Measurements from ENCODE around the gene TEX12. TPM values are rescaled to one million over a fixed set of nuclear protein-coding genes. Genes with fewer than 3 reads are reported as not detected.

The TEX12 gene
- total and polyA plus RNA-seq, 2 of the 8 experiments (the other 6 are each of a cell fraction or from before 2014, with no cell fraction given) = not detected

- TF ChIP-seq JUND (IDR thresholded peaks at IDR 0.05; ENCODE audit: low read length) = no peak
- no peak for TF ChIP-seq POU5F1 (IDR thresholded peaks at IDR 0.05; ENCODE audit: low read depth, low read length)
- TF ChIP-seq CEBPB (IDR thresholded peaks at IDR 0.05; ENCODE audit: low read depth, low read length) = 0 out of 2 replicates have a peak, but pooled peaks have one; percentile 10
- no peak for TF ChIP-seq HDAC6 (IDR thresholded peaks at IDR 0.05; ENCODE audit: low read depth, low read length)
- TF ChIP-seq RFX5 (IDR thresholded peaks at IDR 0.05; ENCODE audit: borderline replicate concordance, low read depth, low read length) = no peak
- no peak for TF ChIP-seq MAFK (IDR thresholded peaks at IDR 0.05; ENCODE audit: low read depth, low read length)
- no peak for TF ChIP-seq KDM1A (IDR thresholded peaks at IDR 0.05; ENCODE audit: borderline replicate concordance, low read length)
- no peak for TF ChIP-seq SIRT6 (IDR thresholded peaks at IDR 0.05; ENCODE audit: low read length)
Observed at GRCh38 chr11:112219476-112220232, 52.5 kb downstream of the TEX12 start (continued).
